Activated T-cell treated with anti-CD3 and anti-CD28 coated beads for 48 hours (primary cell): ENCODE data around the gene CFAP298.
"Not testable (repeated sequence)": the region's sequence is repeated elsewhere in the genome, so short reads cannot be mapped to it uniquely, and the experiment has no call there.

Experiments used
- DNase-seq: peaks from one replicate; pipeline ENCODE4 v3.0.0-alpha.2; 2020; ENCODE audit warnings: low read depth

The CFAP298 gene

DNA sequence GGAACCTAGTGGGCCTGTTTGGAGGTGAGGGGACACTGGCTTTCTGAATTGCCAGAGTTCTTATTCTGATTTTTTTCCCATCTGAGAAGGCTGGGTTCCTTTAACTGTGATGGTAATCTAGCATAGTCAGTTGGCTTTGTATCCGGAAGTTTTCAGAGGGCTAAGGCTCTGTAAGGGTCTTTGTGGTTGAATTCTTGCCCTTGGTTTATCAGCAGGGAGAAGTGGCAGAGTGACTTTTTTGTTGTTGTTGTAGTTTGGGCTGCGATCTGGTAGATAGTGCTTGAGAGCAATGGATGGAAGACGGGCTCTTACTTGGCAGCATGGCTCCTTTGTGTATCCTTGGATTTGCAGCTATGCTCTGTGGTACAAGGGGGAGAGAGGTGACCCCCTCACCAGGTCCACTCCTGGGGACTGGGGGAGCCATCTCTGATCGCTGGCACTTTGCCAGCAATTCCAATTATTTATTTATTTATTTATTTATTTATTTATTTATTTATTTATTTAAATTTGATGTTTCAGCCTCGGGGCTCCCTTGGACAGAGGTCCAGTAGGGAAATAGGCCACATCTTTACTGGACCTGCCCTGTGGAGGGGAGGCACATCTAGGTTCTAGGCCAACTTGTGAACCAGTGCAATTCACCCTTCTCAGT is 45.3 kb downstream of the CFAP298 start:
- no peak for DNase-seq

DNA sequence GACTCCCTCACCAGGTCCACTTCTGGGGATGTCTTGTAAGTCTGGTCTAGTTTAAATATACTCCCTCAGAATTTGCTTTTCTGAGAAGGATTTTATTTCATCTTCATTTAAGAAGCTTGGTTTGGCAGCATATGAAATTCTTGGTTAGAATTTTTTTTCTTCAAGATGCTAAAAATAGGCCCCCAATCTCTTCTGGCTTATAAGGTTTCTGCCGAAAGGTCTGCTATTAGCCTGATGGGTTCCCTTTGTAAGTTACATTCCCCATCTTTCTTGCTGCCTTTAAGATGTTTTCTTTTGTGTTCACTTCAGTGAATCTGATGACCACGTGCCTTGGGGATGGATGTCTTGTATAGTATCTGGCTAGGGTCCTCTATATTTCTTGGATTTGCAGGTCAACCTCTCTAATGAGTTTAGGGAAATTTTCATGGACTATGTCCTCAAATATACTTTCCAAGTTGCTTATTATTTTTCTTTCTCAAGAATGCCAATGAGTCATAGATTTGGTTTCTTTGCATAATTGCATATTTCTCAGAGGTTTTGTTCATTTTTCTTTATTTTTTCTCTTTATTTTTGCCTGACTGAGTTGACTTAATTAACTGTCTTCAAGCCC is 46.2 kb downstream of the CFAP298 start:
- no peak for DNase-seq

DNA sequence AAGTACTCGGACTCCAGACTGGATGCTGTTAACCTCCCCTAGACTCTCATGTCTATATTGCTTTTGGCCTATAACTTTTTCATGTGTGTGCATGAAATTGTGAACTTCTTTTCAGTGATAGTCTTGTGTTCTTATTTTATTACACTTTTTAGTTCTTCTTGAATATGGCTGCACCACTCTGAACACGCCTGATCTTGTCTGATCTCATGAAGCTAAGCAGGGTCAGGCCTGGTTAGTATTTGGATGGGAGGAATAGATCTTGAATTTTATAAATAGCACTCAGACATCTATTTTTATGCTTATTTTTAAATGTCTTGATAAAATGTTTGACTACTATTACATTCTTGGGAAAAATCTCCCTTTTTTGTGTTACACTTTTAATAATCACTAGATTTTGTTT is 49.3 kb downstream of the CFAP298 start:
- no peak for DNase-seq

DNA sequence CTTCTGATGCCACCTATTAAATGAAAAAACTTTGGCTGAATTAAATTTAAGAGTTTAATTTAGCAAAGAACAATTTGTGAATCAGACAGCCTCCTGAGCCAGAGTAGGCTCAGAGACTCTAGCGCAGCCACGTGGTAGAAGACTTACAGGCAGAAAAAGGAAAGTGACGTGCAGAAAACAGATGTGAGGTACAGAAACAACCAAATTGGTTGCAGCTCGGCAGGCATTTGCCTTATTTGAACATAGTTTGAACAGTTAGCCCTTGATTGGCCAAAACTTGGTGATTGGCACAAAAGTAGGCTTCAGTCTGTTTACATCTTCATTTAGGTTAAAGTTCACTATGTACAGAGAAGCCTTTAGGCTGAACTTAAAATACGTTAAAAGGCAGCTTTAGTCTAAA is 49.8 kb downstream of the CFAP298 start:
- DNase-seq, result no peak

DNA sequence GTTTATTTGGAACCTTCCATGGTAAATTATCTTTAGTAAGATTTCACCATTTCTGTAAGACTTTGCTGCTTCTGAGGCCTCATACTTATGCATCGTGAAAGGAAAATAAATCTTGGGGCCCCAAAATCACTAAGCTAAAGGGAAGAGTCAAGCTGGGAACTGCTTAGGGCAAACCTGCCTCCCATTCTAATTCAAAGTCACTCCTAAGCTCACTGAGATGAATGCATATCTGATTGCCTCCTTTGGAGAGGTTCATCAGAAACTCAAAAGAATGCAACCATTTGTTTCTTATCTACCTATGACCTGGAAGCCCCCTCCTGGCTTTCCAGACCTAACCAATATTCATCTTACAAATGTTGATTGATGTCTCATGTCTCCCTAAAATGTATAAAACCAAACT is 50.7 kb downstream of the CFAP298 start:
- DNase-seq, result not testable (repeated sequence)

DNA sequence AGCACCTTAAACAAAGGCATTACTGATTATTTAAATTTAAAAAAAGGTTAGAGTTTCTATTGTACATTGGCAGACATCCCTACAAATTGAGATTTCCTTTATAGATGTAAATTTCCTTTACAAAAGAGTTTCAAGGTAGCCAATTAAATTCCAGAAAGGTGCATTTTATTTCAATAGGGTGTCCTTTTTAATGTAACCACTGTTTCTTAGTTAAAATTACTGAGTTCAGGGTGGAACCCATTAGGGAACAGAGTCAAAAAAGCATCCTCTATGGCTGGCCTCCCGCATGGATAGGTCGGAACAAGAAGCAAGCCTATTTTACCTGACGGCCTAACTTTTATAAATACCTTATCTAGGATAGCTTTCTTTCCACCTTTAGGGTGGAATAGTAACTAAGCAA is 51.3 kb downstream of the CFAP298 start:
- DNase-seq, result no peak

DNA sequence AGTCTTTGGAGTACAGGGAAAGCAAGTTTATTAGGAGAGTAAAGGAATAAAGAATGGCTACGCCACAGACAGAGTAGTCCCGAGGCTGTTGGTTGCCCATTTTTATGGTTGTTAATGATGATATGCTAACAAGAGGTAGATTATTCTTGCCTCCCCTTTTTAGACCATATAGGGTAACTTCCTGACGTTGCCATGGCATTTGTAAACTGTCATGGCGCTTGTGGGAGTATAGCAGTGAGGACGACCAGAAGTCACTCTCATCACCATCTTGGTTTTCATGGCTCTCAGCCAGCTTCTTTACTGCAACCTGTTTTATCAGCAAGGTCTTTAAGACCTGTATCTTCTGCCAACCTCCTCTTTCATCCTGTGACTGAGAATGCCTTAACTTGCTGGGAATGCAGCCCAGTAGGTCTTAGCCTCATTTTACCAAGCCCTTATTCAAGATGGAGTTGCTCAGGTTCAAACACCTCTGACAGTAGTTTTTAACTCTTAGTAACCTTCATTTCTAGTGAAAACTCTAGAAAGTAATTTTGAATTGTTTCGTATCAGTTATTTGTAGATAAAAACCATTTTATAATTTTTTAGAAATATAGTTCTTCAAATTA is 53.1 kb downstream of the CFAP298 start:
- no peak for DNase-seq

DNA sequence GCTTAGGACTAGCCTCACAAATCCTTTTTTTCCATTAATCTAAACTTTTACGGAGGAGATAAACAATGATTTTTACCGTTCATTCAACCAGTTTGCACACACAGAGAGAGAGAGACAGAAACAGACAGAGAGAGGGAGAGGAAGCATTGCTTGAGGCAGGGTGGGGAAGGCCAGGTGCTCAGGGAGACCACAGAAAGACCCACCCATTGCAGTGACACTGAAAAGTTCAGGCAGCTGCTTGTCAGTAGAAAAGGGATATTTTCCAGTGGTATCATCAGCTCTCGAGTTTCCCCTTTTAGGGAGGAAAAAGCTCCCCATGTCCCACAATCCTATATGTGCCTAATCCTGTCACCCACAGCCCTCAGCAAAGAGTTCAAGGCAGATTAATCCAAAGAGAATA is 54.1 kb downstream of the CFAP298 start:
- DNase-seq, result no peak

DNA sequence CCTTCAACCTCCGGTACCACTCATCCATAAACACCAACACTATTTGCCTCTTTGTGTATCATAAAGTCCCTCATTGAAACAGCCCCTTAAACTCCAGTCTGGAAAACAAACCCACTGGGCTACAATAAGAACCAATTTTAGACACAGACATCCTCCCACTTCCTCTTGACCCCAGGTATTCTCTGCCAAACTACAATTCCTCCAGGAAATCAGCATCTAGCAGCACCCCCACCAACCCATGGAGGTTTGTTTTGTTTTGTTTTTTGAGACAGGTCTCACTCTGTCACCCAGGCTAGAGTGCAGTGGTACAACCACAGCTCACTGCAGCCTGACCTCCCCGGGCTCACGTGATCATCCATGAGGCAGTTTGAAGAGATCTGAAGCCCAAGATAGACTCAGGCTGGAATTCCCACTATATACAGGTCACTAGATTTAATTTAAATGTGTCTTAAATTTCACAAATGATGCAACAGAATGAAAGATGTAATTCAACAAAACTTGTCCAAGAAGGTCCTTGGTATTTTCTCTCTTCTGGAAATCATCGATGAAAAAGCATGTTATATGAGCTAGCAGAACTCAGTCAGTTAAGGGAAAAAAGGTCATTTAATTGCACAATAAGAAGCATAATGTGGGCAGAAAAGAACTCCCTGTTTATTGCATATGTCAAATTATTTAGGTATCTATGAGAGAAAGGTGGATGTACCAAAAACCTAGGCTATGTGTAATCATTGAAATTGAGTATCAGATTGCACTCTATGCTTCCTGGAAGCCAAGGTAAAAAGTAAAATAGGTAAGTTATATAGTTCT is 57.1 kb downstream of the CFAP298 start:
- no peak for DNase-seq

DNA sequence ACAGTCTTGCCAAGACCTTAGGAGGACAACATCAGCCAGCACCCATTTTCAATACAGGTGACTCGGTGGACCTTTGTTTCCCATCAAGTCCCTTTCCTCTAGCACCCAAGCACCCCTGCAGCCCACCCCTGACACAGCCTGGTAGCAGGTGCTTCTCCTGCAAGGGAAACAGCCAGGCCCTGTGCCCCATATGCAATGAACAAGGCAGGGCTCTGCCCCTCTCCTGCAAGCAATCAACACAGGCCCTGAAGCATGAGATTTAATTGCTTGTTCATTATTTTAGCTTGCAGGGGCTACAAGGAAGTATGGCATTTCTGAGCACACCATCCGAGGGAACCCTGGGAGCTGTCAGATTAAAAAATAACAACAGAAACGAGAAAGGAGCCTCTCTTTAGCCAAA is 62.3 kb downstream of the CFAP298 start:
- DNase-seq, result no peak

DNA sequence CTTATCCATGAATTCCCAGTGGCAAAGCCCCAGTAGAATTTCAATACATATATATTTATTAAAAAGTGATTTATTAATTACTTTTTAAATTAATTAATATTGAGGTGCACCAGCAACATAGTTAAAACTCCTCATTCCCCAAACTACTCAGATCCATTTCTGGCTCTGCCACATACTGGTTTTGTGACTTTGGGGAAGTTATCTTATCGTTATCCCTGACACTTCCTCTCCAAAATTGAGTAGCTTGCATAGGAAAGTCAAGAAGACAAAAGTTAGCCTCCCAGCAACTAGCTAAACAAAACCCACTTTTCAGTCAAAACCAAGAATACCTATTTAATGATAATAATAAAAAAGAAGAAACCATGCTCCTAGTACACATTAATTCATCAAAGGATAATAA is 62.7 kb downstream of the CFAP298 start:
- no peak for DNase-seq
